IPS DF 4.7 (cell line): ENCODE data around the gene POLR3C.
"Not testable (repeated sequence)": the region's sequence is repeated elsewhere in the genome, so short reads cannot be mapped to it uniquely, and the experiment has no call there.

ENCODE experiments used
- DNase-seq: peaks from one replicate; pipeline ENCODE4 v3.0.0-alpha.2; 2013; ENCODE audit warnings: low spot score; ENCODE audit errors: extremely low read depth

Gene POLR3C

GRCh38 chr1:145823565-145824498, at the start of gene POLR3C, which contains the start of gene RNF115:
Gene POLR3C, plus strand, starts transcription at chr1:145824200. Its CDS starts 1,577 bp downstream, at chr1:145825777.
Gene RNF115, minus strand, starts transcription at chr1:145824095. Its CDS starts 222 bp downstream, at chr1:145823873.
- DNase-seq, result peak; percentile 28

GRCh38 chr1:145777357-145778145, 46.4 kb upstream of the POLR3C start:
- no peak for DNase-seq

GRCh38 chr1:145778146-145778540, 45.9 kb upstream of the POLR3C start:
- DNase-seq, result no peak

- DNase-seq, result no peak
Observed at GRCh38 chr1:145782272-145783099, 41.5 kb upstream of the POLR3C start.

- no peak for DNase-seq
Observed at GRCh38 chr1:145784409-145784808, 39.6 kb upstream of the POLR3C start.

GRCh38 chr1:145785547-145785946, 38.5 kb upstream of the POLR3C start:
- DNase-seq, result no peak

- DNase-seq, result no peak
Observed at GRCh38 chr1:145786271-145786670, 37.7 kb upstream of the POLR3C start.

- no peak for DNase-seq
Observed at GRCh38 chr1:145788580-145788979, 35.4 kb upstream of the POLR3C start.

GRCh38 chr1:145791860-145792259, 32.1 kb upstream of the POLR3C start:
- not testable (repeated sequence) for DNase-seq

- no peak for DNase-seq
Observed at GRCh38 chr1:145792484-145792883, 31.5 kb upstream of the POLR3C start.

GRCh38 chr1:145795257-145795881, 28.6 kb upstream of the POLR3C start:
- DNase-seq, result no peak

GRCh38 chr1:145796753-145797152, 27.2 kb upstream of the POLR3C start:
- DNase-seq, result no peak

- DNase-seq, result no peak
Observed at GRCh38 chr1:145799806-145800205, 24.2 kb upstream of the POLR3C start.

GRCh38 chr1:145804235-145805045, 19.6 kb upstream of the POLR3C start:
- no peak for DNase-seq

- DNase-seq, result no peak
Observed at GRCh38 chr1:145805057-145805456, 18.9 kb upstream of the POLR3C start.

- no peak for DNase-seq
Observed at GRCh38 chr1:145806408-145806807, 17.6 kb upstream of the POLR3C start.

GRCh38 chr1:145806844-145807243, 17.2 kb upstream of the POLR3C start:
- no peak for DNase-seq

GRCh38 chr1:145812977-145813810, 10.8 kb upstream of the POLR3C start:
- DNase-seq, result not testable (repeated sequence)

- not testable (repeated sequence) for DNase-seq
Observed at GRCh38 chr1:145818095-145818494, 5.9 kb upstream of the POLR3C start.
